Activated T-cell treated with anti-CD3 and anti-CD28 coated beads, Interleukin-2, amount 50 U/mL, for 1 hour (primary cell): ENCODE data around the gene STK4.
"Not testable (repeated sequence)": the region's sequence is repeated elsewhere in the genome, so short reads cannot be mapped to it uniquely, and the experiment has no call there.

Source experiments
- DNase-seq: peaks from one replicate; pipeline ENCODE4 v3.0.0-alpha.2; 2020

The STK4 gene

GRCh38 chr20:45058168-45058850 is 92.0 kb downstream of the STK4 start:
- no peak for DNase-seq

- no peak for DNase-seq
These were observed 92.9 kb downstream of the STK4 start for GRCh38 chr20:45059022-45059728.

- DNase-seq: no peak
These were observed 94.0 kb downstream of the STK4 start for GRCh38 chr20:45060294-45060693.

- no peak for DNase-seq
These were observed 94.9 kb downstream of the STK4 start for GRCh38 chr20:45061244-45061643.

- not testable (repeated sequence) for DNase-seq
These were observed 96.8 kb downstream of the STK4 start for GRCh38 chr20:45063107-45063506.

GRCh38 chr20:45064812-45065211 is 98.5 kb downstream of the STK4 start:
- DNase-seq: no peak

- DNase-seq: no peak
These were observed 100.1 kb downstream of the STK4 start for GRCh38 chr20:45066372-45066771.

- DNase-seq: no peak
These were observed 100.8 kb downstream of the STK4 start for GRCh38 chr20:45067087-45067486.

- DNase-seq: no peak
These were observed 101.2 kb downstream of the STK4 start for GRCh38 chr20:45067558-45067957.

- DNase-seq: no peak
These were observed 102.9 kb downstream of the STK4 start for GRCh38 chr20:45069261-45069660.

GRCh38 chr20:45070932-45071632 is 104.8 kb downstream of the STK4 start:
- DNase-seq: no peak

GRCh38 chr20:45072066-45072465 is 105.8 kb downstream of the STK4 start:
- no peak for DNase-seq

GRCh38 chr20:45073221-45073620 is 106.9 kb downstream of the STK4 start:
- DNase-seq: no peak

- DNase-seq: no peak
These were observed 111.2 kb downstream of the STK4 start for GRCh38 chr20:45077559-45077958.

- DNase-seq: no peak
These were observed 114.7 kb downstream of the STK4 start for GRCh38 chr20:45080867-45081624.

GRCh38 chr20:45082468-45082867 is 116.2 kb downstream of the STK4 start:
- no peak for DNase-seq

GRCh38 chr20:45083127-45083526 is 116.8 kb downstream of the STK4 start:
- no peak for DNase-seq

- DNase-seq: no peak
These were observed 119.0 kb downstream of the STK4 start for GRCh38 chr20:45085289-45085688.

GRCh38 chr20:45085867-45086266 is 119.6 kb downstream of the STK4 start:
- DNase-seq: no peak

GRCh38 chr20:45087097-45087790 is 120.9 kb downstream of the STK4 start:
- no peak for DNase-seq

GRCh38 chr20:45087814-45088213 is 121.5 kb downstream of the STK4 start:
- DNase-seq: no peak

GRCh38 chr20:45088247-45088646 is 121.9 kb downstream of the STK4 start:
- DNase-seq: no peak

GRCh38 chr20:45090481-45090880 is 124.2 kb downstream of the STK4 start:
- no peak for DNase-seq
